Occipital lobe (tissue), 2 donors: ENCODE measurements around the gene GP9. TPM values are rescaled to one million over a fixed set of nuclear protein-coding genes. Genes with fewer than 3 reads are reported as not detected.
"Not testable (repeated sequence)": the region's sequence is repeated elsewhere in the genome, so short reads cannot be mapped to it uniquely, and the experiment has no call there.

Source experiments
- DNase-seq: peaks from one replicate; lab custom pipeline; 2025; lab: John Stamatoyannopoulos, UW
- total RNA-seq: library from RNA; depleted of rRNA; stranded (reverse); fragments of >200 nt; gene quantifications from one replicate; pipeline ENCODE4 v1.2.3, GENCODE V29; 2014

The GP9 gene
- total RNA-seq, 1 donor from 2014 or later: not detected

- no peak for DNase-seq
Observed at GRCh38 chr3:129050556-129051295, 9.9 kb upstream of the GP9 start.

GRCh38 chr3:129051871-129052340, 8.7 kb upstream of the GP9 start:
- DNase-seq: no peak

GRCh38 chr3:129052675-129053074, 7.9 kb upstream of the GP9 start:
- DNase-seq: no peak

GRCh38 chr3:129054605-129055104, 5.9 kb upstream of the GP9 start:
- no peak for DNase-seq

GRCh38 chr3:129056451-129057173, 4.0 kb upstream of the GP9 start:
- no peak for DNase-seq

GRCh38 chr3:129057249-129057648, 3.3 kb upstream of the GP9 start:
- DNase-seq: no peak

GRCh38 chr3:129058441-129059200, 2.0 kb upstream of the GP9 start:
- DNase-seq: peak; percentile 13

GRCh38 chr3:129059311-129059958, 1.1 kb upstream of the GP9 start:
- no peak for DNase-seq

GRCh38 chr3:129061023-129061887, 676 bp downstream of the GP9 start:
- no peak for DNase-seq

- no peak for DNase-seq
Observed at GRCh38 chr3:129061888-129062834, 1.6 kb downstream of the GP9 start.

GRCh38 chr3:129063091-129063640, 2.6 kb downstream of the GP9 start:
- DNase-seq: no peak

- DNase-seq: no peak
Observed at GRCh38 chr3:129063841-129064482, 3.4 kb downstream of the GP9 start.

- no peak for DNase-seq
Observed at GRCh38 chr3:129065016-129065719, 4.6 kb downstream of the GP9 start.

- no peak for DNase-seq
Observed at GRCh38 chr3:129065720-129066073, 5.1 kb downstream of the GP9 start.

- DNase-seq: not testable (repeated sequence)
Observed at GRCh38 chr3:129067719-129068118, 7.1 kb downstream of the GP9 start.

- no peak for DNase-seq
Observed at GRCh38 chr3:129068291-129068886, 7.8 kb downstream of the GP9 start.

GRCh38 chr3:129069313-129070085, 8.9 kb downstream of the GP9 start:
- not testable (repeated sequence) for DNase-seq
